Activated CD4-positive, CD25-positive, alpha-beta regulatory T cell treated with anti-CD3 and anti-CD28 coated beads, Interleukin-2, amount 50 U/mL, for 24 hours (primary cell): Measurements from ENCODE around the gene NIPSNAP2.
"Not testable (repeated sequence)": the region's sequence is repeated elsewhere in the genome, so short reads cannot be mapped to it uniquely, and the experiment has no call there.

Experiments used
- ATAC-seq, 2 donors: fragments of 150-1000 bp; cut with Tn5 transposase; one replicate each; pipeline ENCODE4 v1.10.0; 2021; ENCODE audit warnings: mild to moderate bottlenecking in 1 of 2, moderate library complexity in 1 of 2

NIPSNAP2 gene

GRCh38 chr7:56048245-56048644 lies 83.9 kb downstream of the NIPSNAP2 start:
- no peak for ATAC-seq

- ATAC-seq: not testable (repeated sequence)
Measured at GRCh38 chr7:56048763-56049162, 84.4 kb downstream of the NIPSNAP2 start.
